Chondrocyte (in vitro differentiated cells): Measurements from ENCODE around the gene SPDEF. TPM values are rescaled to one million over a fixed set of nuclear protein-coding genes. Genes with fewer than 3 reads are reported as not detected.

Experiments
- DNase-seq: peaks from one replicate; pipeline ENCODE4 v3.0.0; 2021; ENCODE audit warnings: mixed read lengths, low spot score
- H3K27ac Mint-ChIP-seq: one replicate; pipeline ENCODE4 v1.8.0; 2021; ENCODE audit warnings: mild to moderate bottlenecking, moderate library complexity, mixed read lengths; ENCODE audit not compliant: unreplicated experiment
- H3K27me3 Mint-ChIP-seq: 2 replicates; pipeline ENCODE4 v1.8.0; 2021; ENCODE audit warnings: low read depth, mixed read lengths
- H3K36me3 Mint-ChIP-seq: 2 replicates; pipeline ENCODE4 v1.8.0; 2021; ENCODE audit warnings: low read depth, mixed read lengths
- H3K4me1 Mint-ChIP-seq: 2 replicates; pipeline ENCODE4 v1.8.0; 2021; ENCODE audit warnings: low read depth, mild to moderate bottlenecking, mixed read lengths
- H3K4me3 Mint-ChIP-seq: one replicate; pipeline ENCODE4 v1.8.0; 2021; ENCODE audit warnings: mild to moderate bottlenecking, moderate library complexity, mixed read lengths; ENCODE audit not compliant: unreplicated experiment
- H3K9me3 Mint-ChIP-seq: 2 replicates; pipeline ENCODE4 v1.8.0; 2021; ENCODE audit warnings: low read depth, mixed read lengths
- CTCF ChIP-seq: fragments of 200-600 bp; sonication (generic); IDR thresholded peaks from 2 replicates; pipeline ENCODE4 v1.5.0; 2021; ENCODE audit warnings: antibody characterized with exemption, mild to moderate bottlenecking, moderate library complexity
- total RNA-seq: library from RNA; stranded (reverse); gene quantifications from 3 replicates; pipeline ENCODE4 v1.2.1, GENCODE V29; 2021

SPDEF gene
- total RNA-seq, 1 donor from 2014 or later, result 0.10 TPM

GRCh38 chr6:34544052-34544604 is 12.0 kb downstream of the SPDEF start:
- DNase-seq, result no peak
- Mint-ChIP-seq H3K36me3 (no peaks in the 10 kb centered on the region), H3K27ac (no peak overlapping the region), H3K9me3 (no peaks in the 10 kb centered on the region), H3K4me3 (no peak overlapping the region), H3K27me3 (no peaks in the 10 kb centered on the region), H3K4me1 (peaks cover 29% of the 10 kb centered on the region)
- TF ChIP-seq CTCF, result no peak

DNA sequence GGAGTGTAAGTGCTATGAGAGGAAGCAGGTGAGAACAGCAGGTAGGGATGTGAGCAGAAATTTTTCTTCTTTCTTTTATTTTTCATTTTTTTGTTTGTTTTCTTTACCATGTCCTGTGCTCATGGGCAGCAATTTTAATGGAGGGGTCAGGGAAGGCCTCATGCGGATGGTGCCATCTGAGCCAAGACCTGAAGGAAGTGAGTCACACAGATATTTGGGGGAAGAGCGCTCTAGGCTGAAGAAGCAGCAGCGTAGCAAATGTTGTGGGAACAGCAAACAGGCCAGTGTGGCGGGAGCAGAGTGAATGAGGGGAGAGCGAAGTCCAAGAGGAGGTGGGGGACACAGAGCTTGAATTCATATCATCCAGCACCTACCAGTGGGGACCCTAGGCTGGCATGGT is 12.7 kb downstream of the SPDEF start:
- H3K27ac Mint-ChIP-seq, result no peak overlapping the region
- peaks cover 29% of the 10 kb centered on the region for H3K4me1 Mint-ChIP-seq
- H3K36me3 Mint-ChIP-seq, result no peaks in the 10 kb centered on the region
- no peak overlapping the region for H3K4me3 Mint-ChIP-seq
- no peaks in the 10 kb centered on the region for H3K9me3 Mint-ChIP-seq
- no peak for TF ChIP-seq CTCF
- no peaks in the 10 kb centered on the region for H3K27me3 Mint-ChIP-seq
- no peak for DNase-seq

GRCh38 chr6:34540841-34541240 is 15.3 kb downstream of the SPDEF start:
- no peak overlapping the region for H3K27ac Mint-ChIP-seq
- DNase-seq, result no peak
- H3K36me3 Mint-ChIP-seq, result no peaks in the 10 kb centered on the region
- H3K4me1 Mint-ChIP-seq, result peaks cover 12% of the 10 kb centered on the region
- H3K4me3 Mint-ChIP-seq, result no peak overlapping the region
- H3K9me3 Mint-ChIP-seq, result no peaks in the 10 kb centered on the region
- TF ChIP-seq CTCF, result no peak
- H3K27me3 Mint-ChIP-seq, result no peaks in the 10 kb centered on the region

DNA sequence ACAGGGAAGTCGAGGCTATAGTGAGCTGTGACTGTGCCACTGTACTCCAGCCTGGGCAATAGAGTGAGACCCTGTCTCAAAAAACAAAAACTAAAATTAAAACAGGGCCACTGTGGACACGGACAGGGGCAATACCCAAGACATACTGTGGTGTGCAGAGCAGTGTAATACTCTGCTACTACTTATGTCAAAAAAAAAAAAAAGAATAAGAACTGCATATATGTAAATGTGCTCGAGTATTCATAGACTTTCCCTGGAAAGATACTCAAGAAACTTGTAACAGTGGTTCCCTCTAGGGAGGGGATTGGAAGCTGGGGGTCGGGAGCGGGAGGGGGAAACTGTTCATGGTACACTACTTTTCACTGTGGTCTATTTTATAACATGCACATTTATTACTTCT is 15.9 kb downstream of the SPDEF start:
- H3K36me3 Mint-ChIP-seq, result no peaks in the 10 kb centered on the region

DNA sequence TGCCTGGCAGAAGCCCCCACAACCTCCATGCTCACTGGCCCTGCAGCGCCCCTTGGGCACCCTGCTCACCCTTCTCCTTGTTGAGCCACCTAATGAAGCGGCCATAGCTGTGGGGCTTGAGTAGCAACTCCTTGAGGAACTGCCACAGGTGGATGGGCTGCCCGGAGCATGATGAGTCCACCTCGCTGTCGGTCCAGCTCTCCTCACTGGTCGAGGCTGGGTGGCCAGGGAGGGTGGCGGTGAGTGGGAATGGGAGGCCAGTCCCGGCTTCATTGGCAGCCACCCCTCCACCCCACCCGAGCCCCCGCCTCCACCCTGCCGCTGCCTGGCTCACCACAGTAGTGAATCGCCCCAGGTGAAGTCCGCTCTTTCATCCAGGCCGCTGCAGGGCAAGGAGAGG is 16.9 kb downstream of the SPDEF start:
- no peaks in the 10 kb centered on the region for H3K27me3 Mint-ChIP-seq
- no peak for DNase-seq
- H3K4me1 Mint-ChIP-seq, result peaks cover 10% of the 10 kb centered on the region
- H3K36me3 Mint-ChIP-seq, result no peaks in the 10 kb centered on the region
- H3K9me3 Mint-ChIP-seq, result no peaks in the 10 kb centered on the region
- TF ChIP-seq CTCF, result no peak
- H3K27ac Mint-ChIP-seq, result no peak overlapping the region
- H3K4me3 Mint-ChIP-seq, result no peak overlapping the region

More for the DNA sequence above, 15.9 kb downstream of the SPDEF start:
- TF ChIP-seq CTCF, result no peak
- peaks cover 10% of the 10 kb centered on the region for H3K4me1 Mint-ChIP-seq
- H3K9me3 Mint-ChIP-seq, result no peaks in the 10 kb centered on the region
- no peak for DNase-seq
- no peak overlapping the region for H3K27ac Mint-ChIP-seq
- H3K4me3 Mint-ChIP-seq, result no peak overlapping the region
- H3K27me3 Mint-ChIP-seq, result no peaks in the 10 kb centered on the region
